ENCODE measurements around the gene JARID2.

DNA sequence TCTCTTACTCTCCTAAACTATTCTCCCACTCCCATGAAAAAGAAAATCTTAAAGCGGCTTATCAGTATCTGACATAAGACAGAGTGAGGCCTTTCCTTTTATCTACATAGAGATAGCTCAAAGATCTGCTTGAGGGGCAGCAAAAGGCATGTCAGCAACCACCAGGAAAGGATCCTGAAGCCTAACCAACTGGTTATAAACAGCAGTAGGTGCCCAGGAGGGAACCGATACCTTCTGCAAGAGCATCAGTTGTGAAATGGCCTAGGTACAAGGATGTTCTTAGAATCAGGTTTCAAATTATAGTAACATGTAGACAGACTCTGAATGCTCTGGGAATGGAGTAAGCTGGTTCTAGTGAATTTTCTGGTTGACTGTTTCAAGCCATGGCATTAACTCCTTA is 21.4 kb downstream of the JARID2 start:
- TF ChIP-seq YY1 (IDR thresholded peaks at IDR 0.05; ENCODE audit: low read depth) (no peak), CTCF (IDR thresholded peaks at IDR 0.05) (no peak), POLR2AphosphoS5 (IDR thresholded peaks at IDR 0.05; ENCODE audit: low read depth, low read length) (no peak), RXRA (IDR thresholded peaks at IDR 0.05; ENCODE audit: borderline replicate concordance, low read depth) (no peak)

All from SK-N-SH (cell line).